Keratinocyte (primary cell): ENCODE results near the gene PLXNA3.

ENCODE experiments used
- EZH2 ChIP-seq: IDR thresholded peaks from one replicate; pipeline ENCODE4 v1.6.1; 2012; ENCODE audit warnings: inconsistent platforms, mild to moderate bottlenecking, low read length, moderate library complexity
- TF ChIP-seq, protein P1 (sequence below), 3 experiments: IDR thresholded peaks in 1 of 3; conservative IDR thresholded peaks in 1 of 3; optimal IDR thresholded peaks in 1 of 3; 2 replicates in 2 of 3; 3 replicates in 1 of 3; pipeline versions ENCODE3 to v1.5.1; 2011; ENCODE audit warnings: low read length in 3 of 3, mild to moderate bottlenecking in 3 of 3, moderate library complexity in 2 of 3, control low read depth in 1 of 3, inconsistent platforms in 1 of 3; ENCODE audit not compliant: insufficient read depth in 2 of 3; ENCODE audit errors: extremely low read depth in 1 of 3

DNA sequence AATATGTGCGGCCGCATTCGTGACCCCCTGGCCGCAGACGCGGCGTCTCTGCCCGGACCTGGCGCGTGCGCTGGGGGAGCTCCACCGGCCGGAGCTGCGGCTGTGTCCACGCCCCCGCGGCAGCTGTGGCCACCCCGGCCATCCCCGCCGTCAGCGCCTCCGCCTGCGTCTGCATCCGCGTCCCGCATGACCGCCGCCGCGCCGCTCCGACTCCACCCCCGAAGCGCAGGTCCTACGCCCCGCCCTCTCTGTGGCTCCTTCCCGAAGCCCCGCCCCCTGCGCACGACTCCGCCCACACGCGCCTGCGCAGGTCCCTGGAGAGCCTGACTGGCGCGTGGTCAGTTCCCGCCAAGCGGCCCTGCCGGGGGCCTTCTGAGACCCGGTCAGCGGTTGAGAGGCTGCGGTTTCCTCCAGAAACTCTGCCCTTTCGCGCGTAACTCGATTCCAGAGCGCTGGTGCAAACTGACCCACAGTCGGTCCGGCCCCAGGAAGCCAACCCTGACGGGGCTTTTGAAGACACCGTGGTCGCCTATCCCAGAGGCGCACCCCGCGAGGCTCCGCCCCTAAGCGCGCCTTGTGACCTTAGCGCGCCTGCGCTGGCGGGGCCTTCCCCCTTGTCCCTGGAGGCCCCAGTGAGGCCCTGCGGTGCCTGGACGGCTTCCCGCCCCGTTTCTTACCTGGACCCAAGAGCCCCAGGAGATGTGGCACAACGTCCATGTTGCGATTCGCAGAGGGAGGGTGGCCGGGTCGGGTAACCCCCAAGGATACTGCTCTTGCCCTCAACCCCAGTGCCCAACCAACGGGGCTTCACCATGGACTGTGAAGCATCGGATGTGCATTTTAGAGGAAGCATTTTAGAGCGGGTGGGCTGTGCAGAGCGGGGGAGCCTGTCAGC lies 20.9 kb downstream of the PLXNA3 start, which contains the start of gene LAGE3:
- no peak for TF ChIP-seq EZH2
- TF ChIP-seq, protein P1, sequence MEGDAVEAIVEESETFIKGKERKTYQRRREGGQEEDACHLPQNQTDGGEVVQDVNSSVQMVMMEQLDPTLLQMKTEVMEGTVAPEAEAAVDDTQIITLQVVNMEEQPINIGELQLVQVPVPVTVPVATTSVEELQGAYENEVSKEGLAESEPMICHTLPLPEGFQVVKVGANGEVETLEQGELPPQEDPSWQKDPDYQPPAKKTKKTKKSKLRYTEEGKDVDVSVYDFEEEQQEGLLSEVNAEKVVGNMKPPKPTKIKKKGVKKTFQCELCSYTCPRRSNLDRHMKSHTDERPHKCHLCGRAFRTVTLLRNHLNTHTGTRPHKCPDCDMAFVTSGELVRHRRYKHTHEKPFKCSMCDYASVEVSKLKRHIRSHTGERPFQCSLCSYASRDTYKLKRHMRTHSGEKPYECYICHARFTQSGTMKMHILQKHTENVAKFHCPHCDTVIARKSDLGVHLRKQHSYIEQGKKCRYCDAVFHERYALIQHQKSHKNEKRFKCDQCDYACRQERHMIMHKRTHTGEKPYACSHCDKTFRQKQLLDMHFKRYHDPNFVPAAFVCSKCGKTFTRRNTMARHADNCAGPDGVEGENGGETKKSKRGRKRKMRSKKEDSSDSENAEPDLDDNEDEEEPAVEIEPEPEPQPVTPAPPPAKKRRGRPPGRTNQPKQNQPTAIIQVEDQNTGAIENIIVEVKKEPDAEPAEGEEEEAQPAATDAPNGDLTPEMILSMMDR (optimal IDR thresholded peaks at IDR 0.05 in 1 of 3, IDR thresholded peaks at IDR 0.05 in 1 of 3, conservative IDR thresholded peaks at IDR 0.05 in 1 of 3; ENCODE audit: extremely low read depth in 1 of 3, insufficient read depth in 2 of 3, low read length in 3 of 3): no peak
